ACC112 (cell line): ENCODE measurements around the gene SNX15.
"Not testable (repeated sequence)": the region's sequence is repeated elsewhere in the genome, so short reads cannot be mapped to it uniquely, and the experiment has no call there.

ENCODE experiments used
- H2AFZ ChIP-seq: fragments of 200-600 bp; sonication (generic); one replicate; pipeline ENCODE4 v1.6.0; 2017; ENCODE audit warnings: antibody characterized with exemption, low read length; ENCODE audit not compliant: unreplicated experiment
- H3K27ac ChIP-seq: fragments of 200-600 bp; sonication (generic); 2 replicates; pipeline ENCODE4 v1.5.1; 2014; ENCODE audit warnings: low read depth, mild to moderate bottlenecking, antibody characterized with exemption, low read length, moderate library complexity
- H3K27me3 ChIP-seq: fragments of 200-600 bp; sonication (generic); 2 replicates; pipeline ENCODE4 v1.6.1; 2014; ENCODE audit warnings: mild to moderate bottlenecking, antibody characterized with exemption, low read length, moderate library complexity, mixed read lengths; ENCODE audit not compliant: insufficient read depth
- H3K36me3 ChIP-seq: fragments of 200-600 bp; sonication (generic); 2 replicates; pipeline ENCODE4 v1.6.1; 2016; ENCODE audit warnings: mild to moderate bottlenecking, antibody characterized with exemption, low read length, moderate library complexity, mixed read lengths; ENCODE audit not compliant: insufficient read depth
- H3K4me1 ChIP-seq: fragments of 200-600 bp; sonication (generic); one replicate; pipeline ENCODE4 v1.6.1; 2016; ENCODE audit warnings: low read length, mixed read lengths; ENCODE audit not compliant: insufficient read depth, unreplicated experiment, control insufficient read depth
- H3K4me3 ChIP-seq: fragments of 200-600 bp; sonication (generic); 2 replicates; pipeline ENCODE4 v1.5.1; 2014; ENCODE audit warnings: mild to moderate bottlenecking, low read depth, low read length
- H3K79me2 ChIP-seq: fragments of 200-600 bp; sonication (generic); one replicate; pipeline ENCODE4 v1.6.0; 2016; ENCODE audit warnings: low read length; ENCODE audit not compliant: control insufficient read depth, unreplicated experiment, insufficient read depth

Gene SNX15, protein sequence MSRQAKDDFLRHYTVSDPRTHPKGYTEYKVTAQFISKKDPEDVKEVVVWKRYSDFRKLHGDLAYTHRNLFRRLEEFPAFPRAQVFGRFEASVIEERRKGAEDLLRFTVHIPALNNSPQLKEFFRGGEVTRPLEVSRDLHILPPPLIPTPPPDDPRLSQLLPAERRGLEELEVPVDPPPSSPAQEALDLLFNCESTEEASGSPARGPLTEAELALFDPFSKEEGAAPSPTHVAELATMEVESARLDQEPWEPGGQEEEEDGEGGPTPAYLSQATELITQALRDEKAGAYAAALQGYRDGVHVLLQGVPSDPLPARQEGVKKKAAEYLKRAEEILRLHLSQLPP

DNA sequence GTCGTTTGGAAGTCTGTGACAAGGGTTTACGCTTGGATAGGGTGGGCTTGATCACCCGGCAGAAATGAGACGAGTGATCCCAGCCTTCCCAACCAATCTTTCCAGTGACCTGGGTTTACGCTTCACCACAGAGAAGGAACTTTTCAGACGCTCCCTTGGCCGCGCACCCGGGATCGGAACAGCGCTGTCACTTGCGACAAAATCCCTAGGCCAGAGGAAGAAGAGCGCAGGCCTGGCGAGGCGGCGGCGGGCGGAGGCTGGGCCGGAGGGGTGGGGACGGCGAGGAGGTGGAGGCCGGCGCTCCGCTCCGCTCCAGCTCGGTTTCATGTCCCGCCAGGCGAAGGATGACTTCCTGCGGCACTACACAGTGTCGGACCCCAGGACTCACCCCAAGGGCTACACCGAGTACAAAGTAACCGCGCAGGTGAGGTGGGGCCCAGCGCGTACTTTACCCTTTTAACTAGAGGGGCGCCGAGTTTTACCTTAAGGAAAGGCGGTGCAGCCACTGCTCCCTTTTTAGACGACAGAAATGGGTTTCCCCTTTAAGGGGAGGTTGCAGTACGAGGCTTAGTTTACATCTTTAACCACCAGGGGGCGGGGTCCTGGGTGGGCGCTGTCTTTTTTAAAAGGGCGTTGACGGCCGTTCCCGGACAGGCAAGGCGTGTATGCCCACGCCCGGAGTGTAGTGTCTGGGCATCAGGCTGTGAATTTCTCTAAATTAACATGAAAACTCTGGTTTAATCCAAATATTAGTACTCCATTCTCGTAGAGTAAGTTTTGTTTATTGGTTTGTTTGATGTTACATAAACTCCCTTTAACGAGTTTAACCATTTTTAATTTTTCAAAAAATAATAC is at the start of gene SNX15:
Gene SNX15, plus strand, starts transcription at position 227 of the 855 bp plus-strand sequence. Its CDS starts 99 bp downstream, at position 326.
- no peaks in the 10 kb centered on the region for H3K4me1 ChIP-seq
- no peaks in the 10 kb centered on the region for H3K79me2 ChIP-seq
- peak within 1 kb of the TSS; percentile 39 for H3K27ac ChIP-seq
- no peaks in the 10 kb centered on the region for H3K27me3 ChIP-seq
- peak within 1 kb of the TSS; percentile 97 for H2AFZ ChIP-seq
- H3K36me3 ChIP-seq = no peaks in the 10 kb centered on the region
- peak within 1 kb of the TSS; percentile 79 for H3K4me3 ChIP-seq

DNA sequence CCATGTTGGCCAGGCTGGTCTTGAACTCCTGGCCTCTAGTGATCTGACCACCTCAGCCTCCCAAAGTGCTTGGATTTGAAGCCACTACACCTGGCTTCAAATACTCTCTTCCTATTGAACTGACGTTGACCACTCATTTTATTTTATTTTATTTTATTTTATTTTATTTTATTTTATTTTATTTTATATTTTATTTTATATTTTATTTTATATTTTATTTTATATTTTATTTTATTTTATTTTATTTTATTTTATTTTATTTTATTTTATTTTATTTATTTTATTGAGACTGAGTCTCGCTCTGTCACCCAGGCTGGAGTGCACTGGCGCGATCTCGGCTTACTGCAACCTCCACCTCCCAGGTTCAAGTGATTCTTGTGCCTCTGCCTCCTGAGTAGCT is 43.9 kb upstream of the SNX15 start:
- H3K4me1 ChIP-seq, H3K27ac ChIP-seq, H2AFZ ChIP-seq, H3K79me2 ChIP-seq, H3K36me3 ChIP-seq, H3K4me3 ChIP-seq: not testable (repeated sequence)
- H3K27me3 ChIP-seq = peaks cover 13% of the 10 kb centered on the region

DNA sequence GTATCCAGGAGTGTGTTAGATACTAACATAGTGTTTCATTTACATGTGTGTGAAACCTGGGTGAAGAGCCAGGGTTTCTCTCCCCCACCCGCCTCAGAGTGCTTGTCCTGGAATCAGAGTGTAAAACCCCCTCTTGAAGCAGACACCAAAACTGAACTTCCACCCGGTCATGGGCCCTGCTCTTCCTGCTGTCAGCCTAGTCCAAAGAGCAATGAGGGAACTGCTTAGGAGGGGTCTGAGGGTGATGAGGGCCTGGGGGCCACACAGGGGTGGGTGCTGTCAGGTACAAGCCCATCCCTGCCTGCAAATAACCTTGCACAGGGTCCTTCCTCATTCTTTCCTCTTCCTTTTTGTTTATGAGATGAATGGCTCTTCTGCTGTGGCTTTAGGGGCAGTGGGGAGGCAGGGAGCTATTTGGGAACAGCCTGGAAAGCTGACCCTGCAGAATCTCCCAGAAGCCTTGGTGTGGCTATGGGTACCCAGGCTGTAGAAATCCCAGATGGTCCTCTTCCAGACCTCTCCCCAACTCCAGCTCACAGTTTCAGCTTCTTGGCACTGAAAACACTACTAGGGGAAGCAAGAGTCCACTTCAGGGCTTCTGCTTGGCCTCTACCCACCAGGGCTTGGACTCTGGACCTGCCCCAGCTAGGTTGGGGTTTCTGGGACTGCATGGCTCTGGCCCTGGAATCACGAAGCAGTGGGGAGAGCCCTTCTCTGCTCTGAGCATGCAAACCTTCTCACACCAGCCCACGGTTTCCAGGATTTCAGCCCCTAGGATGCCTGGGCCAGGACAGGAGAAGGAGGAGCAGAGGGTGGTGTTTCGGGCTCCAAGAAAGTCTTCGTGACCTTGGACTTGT is 39.0 kb upstream of the SNX15 start:
- no peaks in the 10 kb centered on the region for H3K27me3 ChIP-seq
- H3K4me3 ChIP-seq = no peak overlapping the region
- H3K36me3 ChIP-seq = no peaks in the 10 kb centered on the region
- peaks cover 7% of the 10 kb centered on the region for H3K4me1 ChIP-seq
- no peak overlapping the region for H3K27ac ChIP-seq
- no peak overlapping the region for H2AFZ ChIP-seq
- H3K79me2 ChIP-seq = no peaks in the 10 kb centered on the region

DNA sequence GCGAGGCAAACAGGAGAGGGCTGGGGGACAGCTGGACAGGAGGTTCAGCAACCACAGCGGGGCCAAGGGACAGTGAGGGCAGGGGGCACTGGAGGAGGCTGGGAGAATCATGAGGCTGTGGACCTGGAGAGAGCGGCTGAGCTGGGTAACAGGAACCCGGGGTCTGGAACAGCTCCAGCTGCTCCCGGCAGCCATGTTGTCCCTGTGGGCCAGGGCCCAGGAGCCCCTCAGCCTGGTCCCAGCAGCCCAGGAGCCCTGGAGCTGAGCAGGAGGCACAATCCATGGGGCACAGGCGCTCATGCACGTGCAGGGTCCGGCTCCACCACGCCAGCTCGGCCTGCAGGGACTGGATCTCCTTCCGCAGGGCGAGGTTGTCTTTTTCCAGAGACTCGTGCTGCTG is 37.8 kb upstream of the SNX15 start:
- H3K4me1 ChIP-seq = peaks cover 7% of the 10 kb centered on the region
- no peaks in the 10 kb centered on the region for H3K79me2 ChIP-seq
- no peaks in the 10 kb centered on the region for H3K27me3 ChIP-seq
- no peak overlapping the region for H3K27ac ChIP-seq
- H3K36me3 ChIP-seq = no peaks in the 10 kb centered on the region
- no peak overlapping the region for H3K4me3 ChIP-seq
- H2AFZ ChIP-seq = no peak overlapping the region

DNA sequence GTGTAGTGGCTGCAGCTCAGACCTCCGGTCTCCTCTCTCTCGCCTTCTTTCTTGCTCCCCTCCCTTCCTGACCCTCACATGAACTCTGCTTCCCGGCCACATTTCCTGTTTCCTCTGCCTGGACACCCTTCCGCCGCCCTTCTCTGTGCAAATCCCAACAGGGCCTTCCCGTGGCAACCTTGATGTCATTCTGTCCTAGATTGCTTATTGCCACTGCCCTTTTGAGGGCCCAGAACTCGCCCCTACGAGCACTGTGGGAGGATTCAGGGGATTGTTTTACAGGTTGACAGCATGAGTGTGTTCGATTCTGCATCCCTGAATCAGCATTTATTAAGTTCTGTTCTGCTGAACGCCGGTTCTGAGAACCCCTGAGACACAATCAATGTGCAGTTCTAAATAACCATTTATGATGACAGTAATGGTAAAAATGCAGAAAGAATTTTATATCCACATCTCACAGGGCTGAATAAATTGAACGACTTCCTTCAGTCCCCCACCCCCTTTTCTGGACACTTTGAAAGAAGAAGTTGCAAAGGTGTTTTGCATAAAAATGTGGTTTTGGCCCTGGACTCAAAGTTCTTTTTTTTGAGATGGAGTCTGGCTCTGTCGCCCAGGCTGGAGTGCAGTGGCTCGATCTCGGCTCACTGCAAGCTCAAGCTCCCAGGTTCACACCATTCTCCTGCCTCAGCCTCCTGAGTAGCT is 36.9 kb upstream of the SNX15 start:
- no peak overlapping the region for H3K4me3 ChIP-seq
- no peak overlapping the region for H2AFZ ChIP-seq
- H3K27ac ChIP-seq = no peak overlapping the region
- no peaks in the 10 kb centered on the region for H3K79me2 ChIP-seq
- H3K27me3 ChIP-seq = no peaks in the 10 kb centered on the region
- no peaks in the 10 kb centered on the region for H3K36me3 ChIP-seq
- H3K4me1 ChIP-seq = peaks cover 7% of the 10 kb centered on the region

DNA sequence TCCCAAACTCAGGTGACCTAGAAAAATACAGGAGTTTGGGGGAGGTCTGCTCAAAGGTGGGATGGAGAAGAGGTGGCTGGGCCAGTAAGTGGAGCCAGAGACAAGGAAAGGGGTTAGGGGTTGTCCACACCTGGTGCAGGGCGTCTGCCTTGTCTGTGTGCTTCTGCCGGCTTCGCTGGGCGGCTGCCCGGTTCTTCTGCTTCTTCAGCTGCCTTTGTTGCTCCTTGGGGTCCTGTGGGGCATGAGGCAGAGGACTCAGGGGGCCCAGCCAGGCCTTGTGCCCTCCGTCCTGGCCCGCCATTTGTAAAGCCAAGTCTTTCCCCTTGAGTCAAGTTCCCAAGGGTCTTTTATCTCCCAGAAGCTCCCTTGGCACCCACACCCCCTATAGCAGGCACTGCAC is 32.9 kb upstream of the SNX15 start:
- no peaks in the 10 kb centered on the region for H3K27me3 ChIP-seq
- peaks cover 20% of the 10 kb centered on the region for H3K4me1 ChIP-seq
- no peak overlapping the region for H2AFZ ChIP-seq
- H3K79me2 ChIP-seq = no peaks in the 10 kb centered on the region
- H3K36me3 ChIP-seq = no peaks in the 10 kb centered on the region
- no peak overlapping the region for H3K4me3 ChIP-seq
- no peak overlapping the region for H3K27ac ChIP-seq

DNA sequence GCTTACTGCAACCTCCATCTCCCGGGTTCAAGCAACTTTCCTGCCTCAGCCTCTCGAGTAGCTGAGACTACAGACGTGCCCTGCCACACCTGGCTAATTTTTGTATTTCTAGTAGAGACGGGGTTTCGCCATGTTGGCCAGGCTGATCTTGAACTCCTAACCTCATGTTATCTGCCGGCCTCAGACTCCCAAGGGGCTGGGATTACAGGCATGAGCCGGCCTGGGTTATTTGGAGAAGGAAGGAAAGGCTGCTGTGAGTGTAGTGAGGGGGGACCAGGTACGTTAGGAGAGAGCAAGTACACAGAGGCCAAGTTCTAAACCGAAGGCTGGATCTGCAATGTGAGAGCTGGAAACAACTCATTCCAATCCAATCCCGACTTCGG is 30.9 kb upstream of the SNX15 start:
- Histone ChIP-seq H3K4me3 (peak overlapping the region; percentile 62), H3K4me1 (peaks cover 13% of the 10 kb centered on the region), H3K36me3 (no peaks in the 10 kb centered on the region), H3K27me3 (no peaks in the 10 kb centered on the region), H3K79me2 (no peaks in the 10 kb centered on the region), H3K27ac (no peak overlapping the region), H2AFZ (peak overlapping the region; percentile 27)

DNA sequence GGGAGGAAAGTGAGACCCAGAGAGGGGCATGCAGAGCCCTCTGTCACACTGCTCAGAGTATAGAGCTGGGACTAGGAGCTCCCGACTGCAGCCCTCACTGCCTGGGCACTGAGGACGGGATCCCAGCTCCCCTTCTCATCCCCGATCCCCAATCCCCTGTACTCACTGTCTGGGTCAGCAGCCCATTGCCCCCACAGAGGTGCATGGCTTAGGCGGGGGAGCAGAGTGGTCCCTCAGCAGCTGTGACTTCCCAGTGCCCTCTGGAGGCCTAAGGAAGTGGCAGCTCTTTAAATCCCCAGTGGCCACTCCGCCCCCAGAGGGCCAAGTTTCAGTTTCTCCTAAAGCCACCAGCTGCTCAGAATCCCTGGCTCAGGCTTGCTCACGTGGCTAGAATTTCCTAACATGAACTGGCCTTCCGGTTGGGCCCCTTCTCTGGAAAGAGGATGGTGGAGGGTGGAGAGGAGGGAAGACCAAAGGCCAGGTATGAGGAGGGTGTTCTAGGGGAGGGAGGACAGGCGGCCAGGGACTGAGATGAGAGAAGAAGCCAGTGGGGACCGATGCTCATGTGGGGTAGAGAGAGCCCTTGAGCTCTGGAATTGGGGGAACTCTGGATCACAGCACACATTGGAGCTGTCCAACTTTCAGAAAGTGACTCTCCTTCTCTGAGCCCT is 30.4 kb upstream of the SNX15 start, which contains the start of gene BATF2:
Gene BATF2, minus strand, starts transcription at position 262 of the 671 bp plus-strand sequence. Its CDS starts 57 bp downstream, at position 205.
- H3K79me2 ChIP-seq = no peaks in the 10 kb centered on the region
- H2AFZ ChIP-seq = peak within 1 kb of the TSS; percentile 27
- H3K27me3 ChIP-seq = no peaks in the 10 kb centered on the region
- peak within 1 kb of the TSS; percentile 62 for H3K4me3 ChIP-seq
- H3K27ac ChIP-seq = no peak within 1 kb of the TSS
- no peaks in the 10 kb centered on the region for H3K36me3 ChIP-seq
- peaks cover 13% of the 10 kb centered on the region for H3K4me1 ChIP-seq

DNA sequence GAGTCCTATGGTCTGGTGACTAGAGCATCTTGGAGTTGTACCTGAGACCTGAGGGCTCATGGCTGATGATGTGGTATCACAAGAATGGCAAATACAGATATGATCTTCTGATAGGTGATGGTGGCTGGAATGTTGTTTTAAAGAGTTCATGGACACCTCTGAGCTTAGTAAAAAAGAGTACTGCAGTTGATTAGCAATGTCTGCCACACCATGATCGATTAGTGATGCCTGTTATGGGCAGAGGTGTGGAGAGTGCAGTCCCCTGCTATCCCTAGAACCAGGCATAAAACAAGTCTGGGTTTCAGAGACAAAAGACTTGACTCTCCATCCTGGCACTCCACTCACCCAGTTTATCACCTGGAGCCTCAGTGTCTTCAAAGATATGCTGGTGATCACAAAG is 29.1 kb upstream of the SNX15 start:
- no peak overlapping the region for H3K27ac ChIP-seq
- no peak overlapping the region for H2AFZ ChIP-seq
- peaks cover 13% of the 10 kb centered on the region for H3K4me1 ChIP-seq
- no peaks in the 10 kb centered on the region for H3K79me2 ChIP-seq
- H3K4me3 ChIP-seq = no peak overlapping the region
- no peaks in the 10 kb centered on the region for H3K27me3 ChIP-seq
- no peaks in the 10 kb centered on the region for H3K36me3 ChIP-seq
